Caco-2 (cell line): ENCODE measurements around the gene PSMD9. TPM values are rescaled to one million over a fixed set of nuclear protein-coding genes. Genes with fewer than 3 reads are reported as not detected.

ENCODE experiments used
- BruUV-seq: library from RNA; stranded (reverse); fragments of 400-500 nt; replicated peaks from 2 replicates; lab custom pipeline; 2021; lab: Mats Ljungman, UMichigan
- CTCF ChIA-PET: fragments of 300-600 bp; sonication (Branson Sonifier 250); formaldehyde crosslinking; loops from one replicate; lab custom pipeline; 2022; ENCODE audit warnings: antibody characterized with exemption; lab: Charles Lee
- POLR2A ChIA-PET: fragments of 300-600 bp; sonication (Branson Sonifier 250); formaldehyde crosslinking; loops from one replicate; lab custom pipeline; 2022; ENCODE audit warnings: antibody characterized with exemption; lab: Charles Lee
- DNase-seq, 2 experiments: peaks; one replicate each; pipeline versions ENCODE4 v3.0.0 to v3.0.0-alpha.2; 2020 to 2022
- H3K27me3 ChIP-seq: replicated peaks from 2 replicates; pipeline ENCODE4 v1.6.0; 2011; ENCODE audit warnings: low read length; ENCODE audit not compliant: control insufficient read depth, insufficient read depth
- H3K36me3 ChIP-seq: 2 replicates; pipeline ENCODE4 v1.5.1; 2011; ENCODE audit warnings: low read length; ENCODE audit not compliant: control insufficient read depth, insufficient read depth
- H3K4me1 ChIP-seq: fragments of 250-450 bp; sonication (Bioruptor Pico); 2 replicates; pipeline ENCODE4 v1.5.1; 2020; ENCODE audit warnings: mild to moderate bottlenecking
- H3K4me3 ChIP-seq: 2 replicates; pipeline ENCODE4 v1.5.1; 2011; ENCODE audit warnings: low read depth, mild to moderate bottlenecking, control low read depth, low read length
- H3K9me3 ChIP-seq: fragments of 250-450 bp; sonication (Bioruptor Pico); 2 replicates; pipeline ENCODE4 v1.5.1; 2020; ENCODE audit warnings: mild to moderate bottlenecking, moderate library complexity
- H3K27ac Mint-ChIP-seq: one replicate; pipeline ENCODE4 v1.8.0; 2022; ENCODE audit warnings: mixed read lengths; ENCODE audit not compliant: unreplicated experiment
- H3K27me3 Mint-ChIP-seq: one replicate; pipeline ENCODE4 v1.8.0; 2022; ENCODE audit warnings: mixed read lengths; ENCODE audit not compliant: insufficient read depth, unreplicated experiment
- H3K36me3 Mint-ChIP-seq: one replicate; pipeline ENCODE4 v1.8.0; 2022; ENCODE audit warnings: mild to moderate bottlenecking, mixed read lengths; ENCODE audit not compliant: insufficient read depth, unreplicated experiment
- H3K4me1 Mint-ChIP-seq: one replicate; pipeline ENCODE4 v1.8.0; 2022; ENCODE audit warnings: low read depth, mixed read lengths; ENCODE audit not compliant: unreplicated experiment
- H3K4me3 Mint-ChIP-seq: one replicate; pipeline ENCODE4 v1.8.0; 2022; ENCODE audit warnings: mild to moderate bottlenecking, moderate library complexity, mixed read lengths; ENCODE audit not compliant: unreplicated experiment
- H3K9me3 Mint-ChIP-seq: one replicate; pipeline ENCODE4 v1.8.0; 2022; ENCODE audit warnings: mixed read lengths; ENCODE audit not compliant: unreplicated experiment
- intact Hi-C: fragments of 100-400 bp; cut with micrococcal nuclease; formaldehyde crosslinking; loops from one replicate; pipeline ENCODE4 v1.10.0; 2022; ENCODE audit not compliant: unreplicated experiment
- total RNA-seq: library from RNA; stranded (reverse); gene quantifications from 2 replicates; pipeline ENCODE4 v1.2.3, GENCODE V29; 2022
- TF ChIP-seq, protein P1 (sequence below), 2 experiments: fragments of 200-600 bp in 1 of 2; IDR thresholded peaks; 1 replicate in 1 of 2; 2 replicates in 1 of 2; pipeline versions ENCODE4 v1.5.1 to v1.8.0; 2011 to 2022; ENCODE audit warnings: antibody characterized with exemption in 1 of 2, control low read depth in 1 of 2, inconsistent platforms in 1 of 2, low read depth in 1 of 2, low read length in 1 of 2, mild to moderate bottlenecking in 1 of 2, moderate library complexity in 1 of 2; ENCODE audit not compliant: insufficient read depth in 1 of 2, severe bottlenecking in 1 of 2, unreplicated experiment in 1 of 2

The PSMD9 gene
- total RNA-seq, 1 experiment from 2014 or later: 53.0 TPM

DNA sequence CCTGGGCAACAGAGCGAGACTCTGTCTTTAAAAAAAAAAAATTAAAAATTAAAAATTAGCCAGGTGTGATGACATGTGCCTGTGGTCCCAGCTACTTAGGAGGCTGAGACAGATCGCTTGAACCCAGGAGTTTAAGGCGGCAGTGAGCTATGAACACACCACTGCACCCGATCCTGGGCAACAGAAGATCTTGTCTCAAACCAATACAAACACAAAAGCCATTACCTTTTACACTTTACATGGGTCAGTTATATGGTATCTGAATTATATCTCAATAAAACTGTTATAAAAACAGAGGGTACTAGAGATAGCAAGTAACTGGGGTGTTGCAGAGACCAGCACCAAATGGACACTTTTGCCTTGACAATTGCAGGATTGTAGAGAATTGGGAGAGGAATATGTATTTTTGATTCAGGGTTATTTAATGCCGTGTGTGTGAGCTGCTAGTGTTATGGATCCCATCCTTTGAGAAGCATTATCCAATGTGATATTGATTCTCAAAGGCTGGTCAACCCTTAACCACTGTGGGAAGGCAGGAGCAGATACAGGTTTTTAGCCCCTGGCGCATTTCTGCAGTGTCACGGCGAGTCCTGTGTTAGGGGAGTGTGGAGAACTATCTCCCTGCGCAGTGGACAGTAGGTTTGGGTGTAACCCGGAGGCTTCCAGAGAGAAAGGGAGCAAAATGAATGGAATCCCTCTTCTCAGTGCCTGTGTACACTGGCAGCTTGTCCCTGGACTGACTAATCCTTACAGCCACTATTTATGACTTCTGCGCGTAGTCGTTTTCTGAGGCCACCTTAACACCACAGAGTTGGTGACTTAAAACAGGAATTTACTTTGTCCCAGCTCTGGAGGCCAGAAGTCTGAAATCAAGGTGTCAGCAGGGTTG is 4.3 kb downstream of the PSMD9 start:
- Mint-ChIP-seq H3K4me1 (peaks cover 25% of the 10 kb centered on the region), H3K36me3 (peaks cover 42% of the 10 kb centered on the region), H3K9me3 (no peaks in the 10 kb centered on the region), H3K27ac (peak overlapping the region; percentile 20), H3K4me3 (peak overlapping the region; percentile 34), H3K27me3 (no peaks in the 10 kb centered on the region)
- CTCF ChIA-PET: interaction anchor here (0.6 to 2.9 kb wide), 4 partner anchors 54 to 99 kb away, joined by 3 to 19 read pairs (median 5); partner anchors contain the start of gene RHOF
- H3K9me3 ChIP-seq: no peaks in the 10 kb centered on the region
- no peaks in the 10 kb centered on the region for H3K27me3 ChIP-seq
- H3K36me3 ChIP-seq: peaks cover 2% of the 10 kb centered on the region
- TF ChIP-seq, protein P1, sequence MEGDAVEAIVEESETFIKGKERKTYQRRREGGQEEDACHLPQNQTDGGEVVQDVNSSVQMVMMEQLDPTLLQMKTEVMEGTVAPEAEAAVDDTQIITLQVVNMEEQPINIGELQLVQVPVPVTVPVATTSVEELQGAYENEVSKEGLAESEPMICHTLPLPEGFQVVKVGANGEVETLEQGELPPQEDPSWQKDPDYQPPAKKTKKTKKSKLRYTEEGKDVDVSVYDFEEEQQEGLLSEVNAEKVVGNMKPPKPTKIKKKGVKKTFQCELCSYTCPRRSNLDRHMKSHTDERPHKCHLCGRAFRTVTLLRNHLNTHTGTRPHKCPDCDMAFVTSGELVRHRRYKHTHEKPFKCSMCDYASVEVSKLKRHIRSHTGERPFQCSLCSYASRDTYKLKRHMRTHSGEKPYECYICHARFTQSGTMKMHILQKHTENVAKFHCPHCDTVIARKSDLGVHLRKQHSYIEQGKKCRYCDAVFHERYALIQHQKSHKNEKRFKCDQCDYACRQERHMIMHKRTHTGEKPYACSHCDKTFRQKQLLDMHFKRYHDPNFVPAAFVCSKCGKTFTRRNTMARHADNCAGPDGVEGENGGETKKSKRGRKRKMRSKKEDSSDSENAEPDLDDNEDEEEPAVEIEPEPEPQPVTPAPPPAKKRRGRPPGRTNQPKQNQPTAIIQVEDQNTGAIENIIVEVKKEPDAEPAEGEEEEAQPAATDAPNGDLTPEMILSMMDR (IDR thresholded peaks at IDR 0.05; ENCODE audit: insufficient read depth in 1 of 2, low read depth in 1 of 2, low read length in 1 of 2, severe bottlenecking in 1 of 2, unreplicated experiment in 1 of 2): no peak
- DNase-seq: no peak
- H3K4me1 ChIP-seq: peaks cover 21% of the 10 kb centered on the region
- intact Hi-C loops: no loop called here
- POLR2A ChIA-PET: no interaction called here
- BruUV-seq: no TSS peak
- H3K4me3 ChIP-seq: no peak overlapping the region

DNA sequence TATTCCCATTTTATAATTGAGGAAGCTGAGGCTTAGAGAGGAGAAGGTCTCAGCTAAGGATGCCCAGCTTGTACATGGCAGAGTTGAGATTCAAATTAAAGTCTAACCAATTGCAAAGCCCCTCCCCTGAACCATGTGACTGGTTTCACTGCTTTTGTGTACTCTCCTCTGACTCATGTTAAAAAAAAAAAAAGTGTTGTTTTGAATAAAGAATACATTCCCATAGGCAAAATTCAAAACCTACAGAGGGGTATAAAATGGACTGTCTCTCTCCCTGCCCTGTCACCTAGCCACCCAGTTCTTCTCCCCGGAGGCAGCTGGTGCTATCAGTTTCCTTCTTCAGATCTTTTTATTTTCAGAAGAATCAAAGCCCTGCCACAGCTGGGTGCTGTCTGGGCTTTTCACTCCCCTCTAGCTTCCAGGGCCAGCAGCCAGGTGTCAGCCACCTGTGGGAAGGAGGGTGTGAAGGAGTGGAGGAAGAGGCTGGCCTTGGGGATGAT is 5.4 kb downstream of the PSMD9 start:
- peak in 1 of 2 experiments; percentile 32 for DNase-seq
- H3K27ac Mint-ChIP-seq: peak overlapping the region; percentile 20
- BruUV-seq: no TSS peak
- peaks cover 25% of the 10 kb centered on the region for H3K4me1 Mint-ChIP-seq
- CTCF ChIA-PET: interaction anchor here (0.6 to 2.9 kb wide), 2 partner anchors 87 to 100 kb away, joined by 3 to 19 read pairs; partner anchors contain the start of gene RHOF
- H3K9me3 Mint-ChIP-seq: no peaks in the 10 kb centered on the region
- Histone ChIP-seq H3K4me3 (no peak overlapping the region), H3K27me3 (no peaks in the 10 kb centered on the region), H3K9me3 (no peaks in the 10 kb centered on the region), H3K4me1 (peaks cover 21% of the 10 kb centered on the region), H3K36me3 (peaks cover 2% of the 10 kb centered on the region)
- intact Hi-C loops: no loop called here
- peak overlapping the region; percentile 34 for H3K4me3 Mint-ChIP-seq
- H3K27me3 Mint-ChIP-seq: no peaks in the 10 kb centered on the region
- H3K36me3 Mint-ChIP-seq: peaks cover 42% of the 10 kb centered on the region
- TF ChIP-seq, protein P1 (IDR thresholded peaks at IDR 0.05; ENCODE audit: insufficient read depth in 1 of 2, low read depth in 1 of 2, low read length in 1 of 2, severe bottlenecking in 1 of 2, unreplicated experiment in 1 of 2): no peak
- POLR2A ChIA-PET: no interaction called here

DNA sequence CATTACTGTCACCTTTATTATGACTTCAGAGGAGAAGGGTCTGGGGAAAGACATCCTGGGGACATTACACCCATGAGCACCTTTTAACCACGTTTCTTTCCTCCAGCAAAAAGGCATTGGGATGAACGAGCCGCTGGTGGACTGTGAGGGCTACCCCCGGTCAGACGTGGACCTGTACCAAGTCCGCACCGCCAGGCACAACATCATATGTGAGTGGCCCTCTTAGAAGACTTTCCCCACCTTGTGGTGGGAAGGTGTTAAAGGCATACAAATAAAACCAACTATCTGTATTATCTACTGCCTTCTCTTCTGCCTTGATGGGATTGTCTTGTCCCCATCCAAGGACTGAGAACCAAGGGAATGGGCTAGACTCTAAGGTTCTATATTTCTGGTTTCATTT is 6.0 kb downstream of the PSMD9 start:
- CTCF ChIA-PET: no interaction called here
- DNase-seq: peak; percentile 54 to 58
- H3K36me3 Mint-ChIP-seq: peaks cover 37% of the 10 kb centered on the region

More for the DNA sequence above, 6.0 kb downstream of the PSMD9 start:
- intact Hi-C loops: no loop called here
- Histone ChIP-seq H3K4me1 (peaks cover 21% of the 10 kb centered on the region), H3K27me3 (no peaks in the 10 kb centered on the region), H3K4me3 (no peak overlapping the region), H3K36me3 (peaks cover 2% of the 10 kb centered on the region), H3K9me3 (no peaks in the 10 kb centered on the region)
- H3K4me1 Mint-ChIP-seq: peaks cover 25% of the 10 kb centered on the region
- peak overlapping the region; percentile 30 for H3K27ac Mint-ChIP-seq
- no peaks in the 10 kb centered on the region for H3K9me3 Mint-ChIP-seq
- TF ChIP-seq, protein P1 (IDR thresholded peaks at IDR 0.05; ENCODE audit: insufficient read depth in 1 of 2, low read depth in 1 of 2, low read length in 1 of 2, severe bottlenecking in 1 of 2, unreplicated experiment in 1 of 2): peak; percentile 34 to 42
- H3K4me3 Mint-ChIP-seq: no peak overlapping the region
- POLR2A ChIA-PET: no interaction called here
- H3K27me3 Mint-ChIP-seq: no peaks in the 10 kb centered on the region
- BruUV-seq: no TSS peak
